Stimulated activated CD4-positive, alpha-beta T cell treated with anti-CD3 and anti-CD28 coated beads, TNF-alpha, amount 100 ng/mL, for 48 hours (primary cell): Measurements from ENCODE around the gene ABLIM2.

Experiments
- DNase-seq, 3 donors: peaks; one replicate each; pipeline ENCODE4 v3.0.0-alpha.2; 2020; ENCODE audit warnings: low read depth in 3 of 3

ABLIM2 gene

DNA sequence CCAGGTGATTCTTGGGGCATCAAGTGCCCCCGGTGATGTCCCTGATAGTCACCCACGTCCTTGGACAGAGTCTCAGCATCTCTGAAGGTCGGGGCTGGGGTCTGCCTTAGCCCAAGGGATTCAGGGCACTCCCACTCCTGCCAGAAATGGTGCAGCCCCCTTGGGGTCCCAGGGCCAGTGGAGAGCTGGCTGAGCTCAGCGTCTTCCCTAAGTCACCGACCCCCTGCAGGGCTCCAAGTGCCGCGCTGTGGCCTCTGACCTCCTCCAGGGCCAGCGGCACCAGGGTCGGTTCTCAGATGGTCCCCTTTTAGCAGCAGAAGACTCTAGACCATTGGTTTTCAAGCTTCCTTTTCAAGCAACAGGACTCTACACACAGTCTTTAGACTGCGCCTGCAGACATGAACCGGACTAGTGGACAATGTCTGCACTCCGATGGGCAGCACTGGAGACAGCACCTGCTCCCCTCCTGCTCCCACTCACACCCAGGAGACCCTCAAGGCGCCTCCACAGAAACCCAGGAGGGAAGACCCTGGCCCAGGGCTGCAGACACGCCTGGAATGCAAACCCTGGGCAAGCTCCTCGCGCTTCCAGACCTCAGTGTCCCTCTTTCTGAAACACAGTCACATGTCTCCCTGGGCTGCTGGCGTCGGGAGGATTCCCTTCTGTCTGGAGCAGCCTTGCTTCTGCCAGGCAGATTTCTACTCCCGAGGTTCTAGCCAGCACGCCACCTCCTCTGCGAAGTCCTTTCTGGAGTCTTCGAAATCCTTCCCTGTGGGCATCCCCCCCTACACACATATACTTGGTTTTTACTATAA, 53.9 kb downstream of the ABLIM2 start:
- no peak for DNase-seq

GRCh38 chr4:8103421-8104390, 54.9 kb downstream of the ABLIM2 start:
- no peak for DNase-seq

GRCh38 chr4:8102831-8103230, 55.8 kb downstream of the ABLIM2 start:
- no peak for DNase-seq

- no peak for DNase-seq
Observed at GRCh38 chr4:8102076-8102355, 56.6 kb downstream of the ABLIM2 start.

DNA sequence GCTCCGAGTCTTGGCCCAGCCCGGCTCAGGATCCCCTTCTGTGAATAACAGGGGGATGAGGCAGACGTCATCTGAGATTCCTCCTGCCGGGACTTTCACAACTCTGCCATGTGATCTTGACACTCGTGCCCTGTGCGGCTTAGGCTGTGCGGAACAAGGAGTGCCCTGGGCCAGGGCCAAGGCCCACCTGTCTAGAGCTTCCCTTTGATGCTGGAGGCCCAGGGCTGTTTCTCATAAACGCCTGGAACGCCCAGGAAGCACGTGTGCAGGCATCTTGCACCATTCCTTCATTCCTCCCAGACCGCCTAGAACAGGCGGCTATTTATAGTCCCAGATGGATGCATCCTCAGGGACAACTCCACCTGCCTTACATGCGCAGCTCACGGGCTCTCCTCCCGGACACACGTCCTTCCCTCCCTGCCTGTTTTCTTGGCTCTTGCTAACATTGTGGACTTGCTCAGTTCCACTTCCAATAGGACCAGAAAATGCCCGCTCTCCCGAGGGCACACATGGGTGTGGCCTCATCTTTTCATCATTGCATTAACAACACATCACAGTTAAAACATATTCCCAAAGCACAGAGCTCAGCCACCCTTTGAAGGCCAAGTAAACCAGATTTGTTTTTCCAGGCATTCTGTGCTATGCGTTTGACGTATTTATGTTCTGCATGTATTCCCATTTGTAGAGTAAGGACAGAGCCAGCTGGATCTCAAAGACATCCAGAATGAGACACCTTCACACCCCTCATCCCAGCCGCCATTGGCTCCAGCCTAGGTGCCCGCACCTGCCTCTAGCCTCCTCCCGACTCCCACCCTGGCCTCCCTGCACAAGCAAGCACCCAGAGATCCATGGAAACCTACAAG, 57.2 kb downstream of the ABLIM2 start:
- DNase-seq, result no peak

- no peak for DNase-seq
Observed at GRCh38 chr4:8099981-8100464, 58.6 kb downstream of the ABLIM2 start.

GRCh38 chr4:8098506-8098905, 60.1 kb downstream of the ABLIM2 start:
- no peak for DNase-seq

DNA sequence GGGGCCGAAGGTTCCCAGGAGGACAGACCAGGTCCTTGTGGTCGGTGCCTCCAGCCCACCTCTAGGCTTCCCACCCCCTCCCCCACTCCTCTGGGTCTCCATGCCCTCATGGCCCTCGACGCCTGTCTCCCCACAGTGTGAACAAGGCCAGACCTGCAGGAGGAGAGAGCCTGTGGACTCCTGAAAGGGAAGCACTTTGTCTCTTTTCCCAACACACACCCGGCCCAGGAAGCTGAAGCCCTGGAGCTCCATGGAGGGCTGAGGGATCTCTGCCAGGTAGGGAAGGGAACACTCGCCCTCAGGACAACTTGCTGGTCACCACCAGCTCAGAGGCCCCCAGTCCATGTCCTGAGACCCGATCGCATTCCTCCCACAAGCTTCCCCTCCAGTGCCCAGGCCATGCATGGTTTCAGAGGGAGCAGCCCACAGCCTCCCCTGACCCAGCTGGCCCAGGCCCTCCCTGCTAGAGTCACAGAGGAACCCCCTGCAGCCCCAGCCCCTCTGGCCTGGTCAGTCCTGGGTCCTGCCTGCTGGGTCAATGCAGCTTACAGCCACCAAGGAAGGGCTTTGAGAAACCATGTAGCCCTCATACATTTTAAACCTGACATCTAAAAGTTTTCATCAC, 60.8 kb downstream of the ABLIM2 start:
- no peak for DNase-seq

DNA sequence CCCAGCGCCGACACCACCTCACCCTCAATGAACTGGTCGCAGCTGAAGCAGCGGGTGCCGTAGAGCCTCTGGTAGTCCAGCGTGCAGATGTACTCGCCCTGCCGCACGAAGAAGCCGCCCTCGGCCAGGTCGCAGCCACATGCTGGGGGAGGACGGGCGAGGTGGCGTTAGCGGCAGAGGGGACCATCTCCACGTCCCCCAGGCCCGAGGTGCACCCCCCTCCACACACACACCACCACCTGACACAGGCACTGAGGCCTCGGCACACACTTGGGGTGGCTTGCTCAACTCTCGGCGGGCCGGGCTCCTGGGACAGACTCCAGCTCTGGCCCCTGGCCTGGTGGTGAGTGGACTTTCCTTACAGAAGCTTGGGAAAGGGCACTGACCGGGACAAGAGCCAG, 61.5 kb downstream of the ABLIM2 start:
- DNase-seq, result no peak

GRCh38 chr4:8096690-8097061, 61.9 kb downstream of the ABLIM2 start:
- no peak for DNase-seq

DNA sequence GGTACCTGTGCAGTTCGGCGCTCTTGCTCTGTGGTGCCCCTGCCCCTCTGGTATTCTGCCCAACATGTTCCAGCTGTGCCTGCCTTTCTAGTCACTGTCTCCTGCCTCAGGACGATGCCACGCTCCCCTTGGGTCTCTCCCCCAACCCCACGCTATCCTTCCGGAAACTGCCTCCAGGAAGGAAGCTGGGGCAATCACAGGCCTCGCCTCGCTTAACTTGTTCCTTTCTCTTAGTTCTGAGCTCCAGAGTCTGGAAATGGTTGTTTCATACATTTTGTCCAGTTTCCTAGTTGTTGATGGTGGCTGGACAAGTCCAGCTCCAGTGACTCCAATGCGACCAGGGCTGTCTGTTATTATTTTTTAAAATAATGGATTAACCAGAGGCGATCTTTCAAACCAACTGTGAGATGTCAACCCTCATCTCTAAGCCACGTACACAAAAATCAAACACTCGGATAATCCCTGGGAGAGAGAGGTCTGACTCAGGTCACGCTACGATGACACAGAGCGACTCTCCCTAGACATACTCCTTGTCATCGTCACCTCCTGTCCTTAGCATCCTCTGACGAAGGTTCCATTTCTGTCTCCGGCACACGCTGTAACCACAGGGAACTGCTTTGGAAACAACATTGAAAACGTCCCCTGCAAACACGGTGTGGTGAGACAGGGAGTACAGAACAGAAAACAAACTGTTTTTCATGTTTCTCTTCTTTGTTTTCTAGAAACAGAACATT, 62.5 kb downstream of the ABLIM2 start:
- DNase-seq, result no peak

DNA sequence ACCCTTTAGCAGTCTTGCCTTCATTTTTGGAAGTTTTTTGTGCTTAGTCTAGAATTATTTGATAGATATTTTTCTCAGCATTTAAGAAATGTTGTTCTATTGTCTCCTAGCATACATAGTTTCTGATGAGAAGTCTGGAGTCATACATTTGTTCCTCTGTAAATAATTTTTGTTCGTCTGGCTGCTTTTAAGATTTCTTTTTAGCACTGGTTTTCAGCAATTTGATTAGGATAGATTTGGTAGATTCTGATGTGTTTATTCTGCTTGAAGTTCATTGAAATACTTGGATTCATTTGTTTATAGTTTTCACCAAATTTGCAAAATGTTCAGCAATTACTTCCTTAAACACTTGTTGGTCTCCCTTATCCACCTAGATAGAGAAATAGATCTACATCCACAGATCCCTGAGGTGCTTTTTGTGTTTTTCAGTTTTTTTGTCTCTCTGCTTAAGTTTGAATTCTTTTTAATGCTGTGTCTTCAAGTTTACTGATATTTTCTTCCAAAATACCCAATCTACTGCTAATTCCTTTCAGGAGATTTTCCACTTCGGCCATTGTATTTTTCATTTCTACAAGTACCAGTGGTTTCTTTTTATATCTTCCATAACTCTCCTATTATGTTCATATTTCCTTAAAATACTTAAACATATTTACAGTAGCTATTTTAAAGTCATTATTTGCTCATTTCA, 64.9 kb downstream of the ABLIM2 start:
- DNase-seq, result no peak

DNA sequence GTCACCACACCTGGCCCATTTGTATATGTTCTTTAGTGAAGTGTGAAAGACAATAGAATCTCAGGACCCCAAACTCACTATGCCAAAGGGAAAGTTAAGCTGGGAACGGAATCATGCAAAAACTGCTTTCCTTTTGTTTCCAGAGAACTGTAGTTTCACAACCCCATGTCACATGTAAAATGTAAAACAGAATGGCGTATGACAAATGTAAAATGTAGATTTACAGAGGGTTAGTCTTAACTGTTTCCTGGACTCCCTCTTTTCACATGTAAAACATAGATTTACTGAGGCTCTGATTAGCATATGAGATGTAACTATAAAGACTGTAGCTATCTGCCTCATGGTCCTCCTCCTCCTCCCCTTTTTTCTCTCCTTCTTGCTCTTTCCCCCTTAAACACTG, 66.3 kb downstream of the ABLIM2 start:
- no peak for DNase-seq

- DNase-seq, result no peak
Observed at GRCh38 chr4:8090744-8091301, 67.8 kb downstream of the ABLIM2 start.

DNA sequence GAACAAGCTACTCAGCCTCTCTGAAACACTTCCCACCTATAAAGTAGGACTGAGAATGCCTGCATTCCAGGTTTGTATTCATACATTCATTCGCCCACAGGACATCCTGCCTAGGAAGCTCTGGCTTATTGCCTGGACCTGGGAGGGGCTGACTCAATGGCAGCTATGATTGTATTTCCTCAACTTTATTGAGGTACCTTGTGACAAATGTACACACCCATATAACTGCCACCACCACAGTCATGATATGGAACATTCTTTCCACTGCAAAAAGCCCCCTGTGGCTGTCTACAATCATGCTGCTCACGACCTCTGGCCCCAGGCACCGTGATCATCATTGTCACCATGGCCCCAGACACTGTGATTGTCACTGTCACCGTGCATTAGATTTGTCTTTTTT, 68.3 kb downstream of the ABLIM2 start:
- no peak for DNase-seq

GRCh38 chr4:8089862-8090261, 68.8 kb downstream of the ABLIM2 start:
- no peak for DNase-seq

DNA sequence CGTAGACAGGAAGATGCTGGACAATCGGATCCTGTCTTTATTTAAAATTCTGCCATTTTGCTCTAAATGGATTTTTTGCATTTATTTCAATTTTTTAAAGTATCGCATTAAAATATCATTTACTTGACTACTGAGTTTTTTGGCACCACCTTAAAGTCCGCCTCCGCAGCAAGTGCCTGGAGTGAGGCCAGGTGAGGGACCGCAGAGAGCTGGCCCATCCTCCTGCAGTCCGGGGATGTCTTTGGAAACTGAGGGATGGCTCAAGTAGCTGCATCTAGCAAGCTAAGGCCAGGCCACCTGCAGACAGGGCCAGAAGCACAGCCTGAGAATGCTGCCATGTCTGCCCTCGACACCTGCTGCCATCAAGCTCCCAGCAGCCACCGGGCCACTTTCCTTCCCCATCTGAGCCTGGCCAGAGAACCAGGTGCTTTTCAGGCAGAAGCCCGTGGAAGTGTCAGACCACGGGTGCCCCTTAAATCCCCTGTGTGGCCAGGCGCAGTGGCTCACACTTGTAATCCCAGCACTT, 69.6 kb downstream of the ABLIM2 start:
- no peak for DNase-seq

- DNase-seq, result no peak
Observed at GRCh38 chr4:8087921-8088495, 70.6 kb downstream of the ABLIM2 start.

DNA sequence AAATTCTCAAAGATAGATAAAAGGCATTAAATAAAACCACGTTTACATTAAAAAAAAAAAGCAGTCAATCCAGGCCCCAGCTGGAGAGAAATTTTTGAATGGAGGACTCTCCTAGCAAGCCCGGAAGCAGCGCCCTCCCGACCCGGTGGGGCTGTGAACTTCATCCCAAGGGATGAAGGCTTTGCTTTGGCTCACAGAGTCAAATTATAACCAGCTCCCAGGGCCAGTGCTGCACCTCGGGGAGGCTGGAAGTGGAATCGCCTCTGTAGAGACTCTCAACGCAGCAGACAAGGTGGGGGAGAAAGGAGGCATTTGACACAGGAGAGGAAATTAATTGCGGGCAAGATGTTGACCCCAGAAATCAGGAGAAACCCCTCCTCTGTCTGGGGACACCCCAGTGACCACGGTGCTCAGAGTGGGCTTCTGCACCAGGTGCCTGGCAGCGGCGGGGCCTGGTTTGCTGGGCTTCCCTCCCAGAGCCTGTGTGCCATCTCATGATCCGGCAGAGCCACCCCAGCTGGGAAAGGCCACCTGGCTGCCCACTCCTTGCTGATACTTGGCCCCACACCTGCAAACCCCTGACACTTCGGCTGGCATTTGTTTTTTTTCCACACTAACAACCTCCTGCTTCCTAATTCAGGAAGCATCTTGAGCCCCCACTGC, 71.7 kb downstream of the ABLIM2 start:
- no peak for DNase-seq
